Endothelial cell (in vitro differentiated cells): ENCODE measurements around the gene ATP5F1D. TPM values are rescaled to one million over a fixed set of nuclear protein-coding genes. Genes with fewer than 3 reads are reported as not detected.
"Not testable (repeated sequence)": the region's sequence is repeated elsewhere in the genome, so short reads cannot be mapped to it uniquely, and the experiment has no call there.

Source experiments
- DNase-seq: peaks from one replicate; pipeline ENCODE4 v3.0.0; 2021; ENCODE audit warnings: low spot score
- H3K27ac Mint-ChIP-seq: one replicate; pipeline ENCODE4 v1.8.0; 2021; ENCODE audit warnings: mixed read lengths, inconsistent platforms; ENCODE audit not compliant: unreplicated experiment
- H3K27me3 Mint-ChIP-seq: one replicate; pipeline ENCODE4 v1.8.0; 2021; ENCODE audit warnings: mild to moderate bottlenecking, moderate library complexity, mixed read lengths, inconsistent platforms; ENCODE audit not compliant: unreplicated experiment
- H3K36me3 Mint-ChIP-seq: one replicate; pipeline ENCODE4 v1.8.0; 2021; ENCODE audit warnings: mild to moderate bottlenecking, low read depth, mixed read lengths, inconsistent platforms; ENCODE audit not compliant: unreplicated experiment
- H3K4me1 Mint-ChIP-seq: one replicate; pipeline ENCODE4 v1.8.0; 2021; ENCODE audit warnings: mild to moderate bottlenecking, mixed read lengths, inconsistent platforms; ENCODE audit not compliant: unreplicated experiment
- H3K4me3 Mint-ChIP-seq: one replicate; pipeline ENCODE4 v1.8.0; 2021; ENCODE audit warnings: mild to moderate bottlenecking, mixed read lengths, inconsistent platforms; ENCODE audit not compliant: unreplicated experiment
- H3K9me3 Mint-ChIP-seq: one replicate; pipeline ENCODE4 v1.8.0; 2021; ENCODE audit warnings: mixed read lengths, inconsistent platforms; ENCODE audit not compliant: unreplicated experiment
- CTCF ChIP-seq: fragments of 200-600 bp; sonication (generic); IDR thresholded peaks from one replicate; pipeline ENCODE4 v1.5.0; 2021; ENCODE audit warnings: antibody characterized with exemption; ENCODE audit not compliant: unreplicated experiment
- total RNA-seq: library from RNA; stranded (reverse); fragmentation: NEBNext Ultra II Directional; extraction: Animal tissue kit (Norgen Biotek cat#: 25700); gene quantifications from one replicate; pipeline ENCODE4 v1.2.1, GENCODE V29; 2021; ENCODE audit not compliant: unreplicated experiment

The ATP5F1D gene
- total RNA-seq, 1 donor from 2014 or later = 175 TPM

- no peak for TF ChIP-seq CTCF
- Mint-ChIP-seq H3K4me3 (peak overlapping the region; percentile 96), H3K9me3 (no peaks in the 10 kb centered on the region), H3K27ac (peak overlapping the region; percentile 74), H3K4me1 (peaks cover 15% of the 10 kb centered on the region), H3K36me3 (peaks cover 7% of the 10 kb centered on the region), H3K27me3 (peaks cover 7% of the 10 kb centered on the region)
- DNase-seq = no peak
Measured at GRCh38 chr19:1206864-1207450, 34.6 kb upstream of the ATP5F1D start.

GRCh38 chr19:1208830-1209229 lies 32.7 kb upstream of the ATP5F1D start:
- not testable (repeated sequence) for DNase-seq, H3K4me3 Mint-ChIP-seq, H3K9me3 Mint-ChIP-seq, H3K27me3 Mint-ChIP-seq, H3K27ac Mint-ChIP-seq
- Mint-ChIP-seq H3K36me3 (peaks cover 10% of the 10 kb centered on the region), H3K4me1 (peaks cover 23% of the 10 kb centered on the region)

- DNase-seq = no peak
- Mint-ChIP-seq H3K4me3 (no peak overlapping the region), H3K27ac (no peak overlapping the region), H3K36me3 (peaks cover 12% of the 10 kb centered on the region), H3K4me1 (peaks cover 26% of the 10 kb centered on the region), H3K9me3 (no peaks in the 10 kb centered on the region), H3K27me3 (peaks cover 4% of the 10 kb centered on the region)
- TF ChIP-seq CTCF = no peak
Measured at GRCh38 chr19:1210227-1210538, 31.4 kb upstream of the ATP5F1D start.

- Mint-ChIP-seq H3K9me3 (no peaks in the 10 kb centered on the region), H3K4me3 (no peak overlapping the region), H3K27ac (peak overlapping the region; percentile 57), H3K4me1 (peaks cover 28% of the 10 kb centered on the region), H3K36me3 (peaks cover 11% of the 10 kb centered on the region), H3K27me3 (peaks cover 9% of the 10 kb centered on the region)
- no peak for DNase-seq
- no peak for TF ChIP-seq CTCF
Measured at GRCh38 chr19:1211494-1212234, 29.9 kb upstream of the ATP5F1D start.

GRCh38 chr19:1213391-1214286 lies 27.9 kb upstream of the ATP5F1D start:
- peak overlapping the region; percentile 97 for H3K27ac Mint-ChIP-seq
- H3K4me3 Mint-ChIP-seq = peak overlapping the region; percentile 42
- no peaks in the 10 kb centered on the region for H3K9me3 Mint-ChIP-seq
- no peak for TF ChIP-seq CTCF
- peak; percentile 33 for DNase-seq
- peaks cover 17% of the 10 kb centered on the region for H3K4me1 Mint-ChIP-seq
- peaks cover 8% of the 10 kb centered on the region for H3K36me3 Mint-ChIP-seq
- peaks cover 7% of the 10 kb centered on the region for H3K27me3 Mint-ChIP-seq
